Ishikawa (cell line): ENCODE data around the gene PARD3B.

Source experiments
- CEBPB ChIP-seq: IDR thresholded peaks from 2 replicates; pipeline ENCODE4 v1.6.1; 2012
- EGR1 ChIP-seq: IDR thresholded peaks from 2 replicates; pipeline ENCODE4 v1.6.1; 2012
- EP300 ChIP-seq: IDR thresholded peaks from 2 replicates; pipeline ENCODE4 v1.6.1; 2012; ENCODE audit warnings: borderline replicate concordance
- RAD21 ChIP-seq: IDR thresholded peaks from 2 replicates; pipeline ENCODE4 v1.6.1; 2012; ENCODE audit warnings: low read depth
- ZBTB7A ChIP-seq: IDR thresholded peaks from 2 replicates; pipeline ENCODE4 v1.6.1; 2012; ENCODE audit warnings: low read depth

- TF ChIP-seq EP300, result no peak
- no peak for TF ChIP-seq ZBTB7A
- no peak for TF ChIP-seq CEBPB
- no peak for TF ChIP-seq EGR1
- TF ChIP-seq RAD21, result no peak
Observed at GRCh38 chr2:205003288-205003687, 458.0 kb downstream of the PARD3B start.
